Ishikawa (cell line): ENCODE data around the gene IL21R.

Source experiments
- EGR1 ChIP-seq: IDR thresholded peaks from 2 replicates; pipeline ENCODE4 v1.6.1; 2012
- EP300 ChIP-seq: IDR thresholded peaks from 2 replicates; pipeline ENCODE4 v1.6.1; 2012; ENCODE audit warnings: borderline replicate concordance
- FOXM1 ChIP-seq: IDR thresholded peaks from 2 replicates; pipeline ENCODE4 v1.6.1; 2012; ENCODE audit warnings: low read depth, borderline replicate concordance
- NFIC ChIP-seq: IDR thresholded peaks from 2 replicates; pipeline ENCODE4 v1.6.1; 2012
- RAD21 ChIP-seq: IDR thresholded peaks from 2 replicates; pipeline ENCODE4 v1.6.1; 2012; ENCODE audit warnings: low read depth
- TAF1 ChIP-seq: IDR thresholded peaks from 2 replicates; pipeline ENCODE4 v1.6.1; 2012; ENCODE audit warnings: low read depth, mild to moderate bottlenecking
- TEAD4 ChIP-seq: IDR thresholded peaks from 2 replicates; pipeline ENCODE4 v1.6.1; 2012
- TF ChIP-seq, protein P1 (sequence below): IDR thresholded peaks from 2 replicates; pipeline ENCODE4 v1.6.1; 2012
- TF ChIP-seq, protein P2 (sequence below): IDR thresholded peaks from 2 replicates; pipeline ENCODE4 v1.6.1; 2012
- TF ChIP-seq, protein P3 (sequence below): IDR thresholded peaks from 2 replicates; pipeline ENCODE4 v1.6.1; 2012; ENCODE audit warnings: low read depth, mild to moderate bottlenecking

DNA sequence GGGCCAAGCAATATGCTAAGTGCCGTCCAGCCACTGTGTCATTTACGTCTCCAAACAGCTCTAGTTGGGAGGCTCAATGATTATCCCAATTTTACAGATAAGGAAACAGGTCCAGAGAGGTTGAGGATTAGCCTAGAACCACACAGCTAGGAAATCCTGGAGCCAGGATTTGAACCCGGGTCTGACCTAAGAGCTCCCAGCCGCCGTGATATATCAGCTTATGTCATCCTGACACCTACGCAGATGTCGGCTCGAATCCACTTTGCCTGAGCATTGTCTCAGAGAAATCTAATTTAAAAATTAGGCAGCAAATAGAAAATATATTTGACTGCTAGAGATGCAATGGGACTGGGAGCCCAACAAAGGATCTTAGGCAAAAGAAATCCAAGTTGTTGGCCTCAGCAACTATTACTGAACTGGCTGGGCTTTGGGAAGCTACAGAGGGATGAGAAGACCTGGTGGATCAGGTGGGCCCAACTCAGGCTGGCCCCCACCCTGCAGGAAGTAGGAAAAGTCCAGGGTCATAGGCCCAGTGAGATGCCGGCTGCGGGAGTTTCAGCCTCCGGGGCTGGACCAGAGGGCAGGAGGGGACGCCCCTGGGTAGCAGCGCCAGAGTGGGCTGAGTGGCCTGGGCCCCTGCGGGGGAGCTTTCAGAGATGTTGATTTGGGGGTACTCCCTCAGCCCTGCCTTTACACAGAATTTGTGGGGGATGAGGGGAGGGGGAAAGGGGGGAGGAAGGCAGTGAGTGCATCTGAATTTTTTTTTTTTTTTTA, 35.1 kb upstream of the IL21R start:
- TF ChIP-seq TAF1 (no peak), RAD21 (no peak), EGR1 (no peak), FOXM1 (no peak), TEAD4 (no peak), NFIC (no peak), EP300 (no peak)
- TF ChIP-seq, protein P1, sequence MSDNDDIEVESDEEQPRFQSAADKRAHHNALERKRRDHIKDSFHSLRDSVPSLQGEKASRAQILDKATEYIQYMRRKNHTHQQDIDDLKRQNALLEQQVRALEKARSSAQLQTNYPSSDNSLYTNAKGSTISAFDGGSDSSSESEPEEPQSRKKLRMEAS: no peak
- TF ChIP-seq, protein P2, sequence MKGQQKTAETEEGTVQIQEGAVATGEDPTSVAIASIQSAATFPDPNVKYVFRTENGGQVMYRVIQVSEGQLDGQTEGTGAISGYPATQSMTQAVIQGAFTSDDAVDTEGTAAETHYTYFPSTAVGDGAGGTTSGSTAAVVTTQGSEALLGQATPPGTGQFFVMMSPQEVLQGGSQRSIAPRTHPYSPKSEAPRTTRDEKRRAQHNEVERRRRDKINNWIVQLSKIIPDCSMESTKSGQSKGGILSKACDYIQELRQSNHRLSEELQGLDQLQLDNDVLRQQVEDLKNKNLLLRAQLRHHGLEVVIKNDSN: no peak
- TF ChIP-seq, protein P3, sequence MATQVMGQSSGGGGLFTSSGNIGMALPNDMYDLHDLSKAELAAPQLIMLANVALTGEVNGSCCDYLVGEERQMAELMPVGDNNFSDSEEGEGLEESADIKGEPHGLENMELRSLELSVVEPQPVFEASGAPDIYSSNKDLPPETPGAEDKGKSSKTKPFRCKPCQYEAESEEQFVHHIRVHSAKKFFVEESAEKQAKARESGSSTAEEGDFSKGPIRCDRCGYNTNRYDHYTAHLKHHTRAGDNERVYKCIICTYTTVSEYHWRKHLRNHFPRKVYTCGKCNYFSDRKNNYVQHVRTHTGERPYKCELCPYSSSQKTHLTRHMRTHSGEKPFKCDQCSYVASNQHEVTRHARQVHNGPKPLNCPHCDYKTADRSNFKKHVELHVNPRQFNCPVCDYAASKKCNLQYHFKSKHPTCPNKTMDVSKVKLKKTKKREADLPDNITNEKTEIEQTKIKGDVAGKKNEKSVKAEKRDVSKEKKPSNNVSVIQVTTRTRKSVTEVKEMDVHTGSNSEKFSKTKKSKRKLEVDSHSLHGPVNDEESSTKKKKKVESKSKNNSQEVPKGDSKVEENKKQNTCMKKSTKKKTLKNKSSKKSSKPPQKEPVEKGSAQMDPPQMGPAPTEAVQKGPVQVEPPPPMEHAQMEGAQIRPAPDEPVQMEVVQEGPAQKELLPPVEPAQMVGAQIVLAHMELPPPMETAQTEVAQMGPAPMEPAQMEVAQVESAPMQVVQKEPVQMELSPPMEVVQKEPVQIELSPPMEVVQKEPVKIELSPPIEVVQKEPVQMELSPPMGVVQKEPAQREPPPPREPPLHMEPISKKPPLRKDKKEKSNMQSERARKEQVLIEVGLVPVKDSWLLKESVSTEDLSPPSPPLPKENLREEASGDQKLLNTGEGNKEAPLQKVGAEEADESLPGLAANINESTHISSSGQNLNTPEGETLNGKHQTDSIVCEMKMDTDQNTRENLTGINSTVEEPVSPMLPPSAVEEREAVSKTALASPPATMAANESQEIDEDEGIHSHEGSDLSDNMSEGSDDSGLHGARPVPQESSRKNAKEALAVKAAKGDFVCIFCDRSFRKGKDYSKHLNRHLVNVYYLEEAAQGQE: no peak
